ENCODE measurements around the gene ANXA4. TPM values are rescaled to one million over a fixed set of nuclear protein-coding genes. Genes with fewer than 3 reads are reported as not detected.

The ANXA4 gene
- total RNA-seq, 1 donor from 2014 or later: 6.6 TPM

DNA sequence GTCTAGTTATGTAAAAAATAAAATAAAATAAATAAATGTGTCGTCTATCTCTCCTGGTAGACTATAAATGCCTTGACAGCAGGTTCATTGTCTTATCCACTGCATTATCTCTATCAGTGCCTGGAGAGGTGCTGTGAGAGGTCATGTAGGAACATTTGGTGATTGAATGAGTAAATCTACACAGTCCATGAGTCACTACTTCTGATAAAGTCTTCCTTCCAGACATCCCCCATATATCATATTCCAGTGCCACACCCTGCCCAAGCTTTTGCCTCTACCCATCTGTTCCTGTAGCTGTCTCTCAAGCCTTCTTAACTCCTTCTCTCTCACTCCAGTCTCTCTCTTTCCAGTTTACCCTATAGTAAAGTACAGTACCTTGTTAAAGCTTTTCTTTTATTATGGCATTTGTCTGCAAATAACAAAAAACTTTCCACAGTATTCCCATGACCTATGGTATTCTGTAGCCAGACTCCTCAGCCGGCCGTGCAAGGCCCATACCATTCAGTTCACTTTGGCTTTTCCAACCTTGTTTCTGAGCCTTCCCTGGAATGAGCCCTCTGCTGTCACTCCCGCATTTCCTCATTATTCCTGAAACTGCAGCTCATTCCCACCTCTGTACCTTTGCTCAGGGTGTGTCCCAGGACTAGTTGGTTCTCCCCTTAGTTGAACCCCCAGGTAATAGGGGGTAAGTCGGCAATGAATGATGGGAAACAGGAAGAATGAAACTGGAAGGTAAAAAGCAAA is 37.5 kb downstream of the ANXA4 start:
- H3K9me3 Mint-ChIP-seq: no peaks in the 10 kb centered on the region
- DNase-seq (ENCODE audit: low read depth, low spot score): no peak
- TF ChIP-seq CTCF (conservative IDR thresholded peaks at IDR 0.05): no peak
- H3K4me3 Mint-ChIP-seq: no peak overlapping the region
- no peak overlapping the region for H3K27ac Mint-ChIP-seq (ENCODE audit: unreplicated experiment)
- no peaks in the 10 kb centered on the region for H3K4me1 Mint-ChIP-seq
- no peaks in the 10 kb centered on the region for H3K27me3 Mint-ChIP-seq (ENCODE audit: low read depth)
- H3K36me3 Mint-ChIP-seq (ENCODE audit: low read depth): no peaks in the 10 kb centered on the region

DNA sequence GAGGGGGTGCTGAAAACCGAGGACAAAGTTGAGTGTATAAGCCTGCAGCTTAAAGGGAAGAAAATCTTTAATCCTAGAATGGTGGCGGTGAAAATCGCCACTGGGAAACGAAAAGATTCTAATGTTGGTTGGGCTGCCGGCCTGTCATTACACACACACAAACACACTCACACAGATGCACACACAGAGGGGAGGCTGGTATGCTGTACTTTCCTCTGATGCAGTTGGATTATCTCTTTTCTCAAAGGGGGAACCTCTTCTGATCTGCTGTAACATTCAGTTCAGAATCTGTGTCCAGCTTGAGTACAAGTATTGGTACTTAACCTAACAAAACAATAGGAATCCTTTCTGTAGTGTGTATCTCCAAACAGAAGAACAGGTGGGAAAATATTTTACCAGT is 39.0 kb downstream of the ANXA4 start:
- no peak for TF ChIP-seq CTCF (conservative IDR thresholded peaks at IDR 0.05)
- Mint-ChIP-seq H3K4me3 (no peak overlapping the region), H3K27ac (ENCODE audit: unreplicated experiment) (no peak overlapping the region), H3K4me1 (no peaks in the 10 kb centered on the region), H3K9me3 (no peaks in the 10 kb centered on the region), H3K27me3 (ENCODE audit: low read depth) (no peaks in the 10 kb centered on the region), H3K36me3 (ENCODE audit: low read depth) (no peaks in the 10 kb centered on the region)
- no peak for DNase-seq (ENCODE audit: low read depth, low spot score)

DNA sequence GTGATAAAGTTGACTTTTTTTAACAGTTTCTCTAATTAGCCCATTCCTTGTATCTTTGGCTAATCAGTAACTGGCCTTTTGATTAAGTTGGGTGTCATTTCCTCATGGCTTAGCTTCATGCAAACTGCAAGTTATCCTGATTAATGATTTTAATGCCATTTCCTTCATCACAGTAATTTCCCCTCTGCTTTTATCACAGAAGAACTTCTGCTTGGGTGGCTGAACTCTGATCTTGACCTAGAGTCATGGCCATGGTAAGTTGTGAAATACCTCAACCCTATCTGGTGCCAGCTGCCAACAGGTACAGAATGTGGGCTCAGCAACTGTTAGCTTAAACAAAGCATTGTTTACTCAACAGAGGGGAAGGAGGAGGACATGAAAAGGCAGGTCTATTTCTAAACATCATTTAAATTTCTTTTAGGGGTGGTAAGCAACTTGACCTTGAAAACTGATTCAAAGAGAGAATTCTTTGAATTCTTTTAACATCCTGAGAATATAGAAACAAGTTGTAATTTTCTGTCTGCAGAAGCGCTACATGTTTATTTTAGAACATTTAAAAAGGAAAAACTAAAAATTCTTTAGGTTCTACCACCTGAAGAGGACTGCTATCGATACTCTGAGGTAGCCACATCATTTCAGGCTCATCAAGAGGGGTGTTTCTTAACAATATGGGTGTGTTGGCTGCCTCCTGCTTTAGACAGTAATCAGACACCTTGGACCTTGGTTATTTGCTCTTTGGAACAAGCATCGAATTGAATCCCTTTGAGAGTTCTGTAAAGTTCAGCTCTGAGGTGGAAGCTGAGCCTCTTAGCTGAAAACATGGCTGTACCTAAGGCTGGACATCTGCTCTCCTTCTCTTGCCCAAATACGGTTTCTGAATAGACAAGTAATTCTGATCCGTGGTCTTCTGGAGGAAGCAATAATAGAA is 39.7 kb downstream of the ANXA4 start:
- no peaks in the 10 kb centered on the region for H3K36me3 Mint-ChIP-seq (ENCODE audit: low read depth)
- H3K4me1 Mint-ChIP-seq: no peaks in the 10 kb centered on the region
- DNase-seq (ENCODE audit: low read depth, low spot score): no peak
- no peak overlapping the region for H3K4me3 Mint-ChIP-seq
- no peaks in the 10 kb centered on the region for H3K9me3 Mint-ChIP-seq
- H3K27me3 Mint-ChIP-seq (ENCODE audit: low read depth): no peaks in the 10 kb centered on the region
- TF ChIP-seq CTCF (conservative IDR thresholded peaks at IDR 0.05): no peak
- no peak overlapping the region for H3K27ac Mint-ChIP-seq (ENCODE audit: unreplicated experiment)

DNA sequence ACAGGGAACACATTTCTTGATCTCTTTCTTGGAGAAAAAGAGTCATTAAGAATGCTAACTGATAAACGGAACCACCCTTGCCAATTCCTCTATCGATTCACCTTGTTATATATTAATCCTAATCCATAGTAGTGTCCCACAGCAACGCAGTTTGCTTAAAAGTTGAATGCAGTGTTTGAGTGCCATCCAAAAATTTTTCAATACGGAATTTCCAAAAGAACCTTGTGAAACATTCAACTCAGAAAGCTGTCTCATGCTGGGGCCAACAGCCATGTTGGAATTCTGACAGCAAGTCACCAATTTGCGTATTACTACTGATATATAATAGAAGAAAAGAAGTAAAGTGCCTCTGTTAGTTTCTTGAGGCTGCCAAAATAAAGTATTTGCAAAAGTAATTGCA is 42.3 kb downstream of the ANXA4 start:
- no peaks in the 10 kb centered on the region for H3K36me3 Mint-ChIP-seq (ENCODE audit: low read depth)
- TF ChIP-seq CTCF (conservative IDR thresholded peaks at IDR 0.05): no peak
- H3K9me3 Mint-ChIP-seq: no peaks in the 10 kb centered on the region
- peaks cover 4% of the 10 kb centered on the region for H3K4me1 Mint-ChIP-seq
- no peaks in the 10 kb centered on the region for H3K27me3 Mint-ChIP-seq (ENCODE audit: low read depth)
- DNase-seq (ENCODE audit: low read depth, low spot score): no peak
- H3K27ac Mint-ChIP-seq (ENCODE audit: unreplicated experiment): no peak overlapping the region
- H3K4me3 Mint-ChIP-seq: no peak overlapping the region

DNA sequence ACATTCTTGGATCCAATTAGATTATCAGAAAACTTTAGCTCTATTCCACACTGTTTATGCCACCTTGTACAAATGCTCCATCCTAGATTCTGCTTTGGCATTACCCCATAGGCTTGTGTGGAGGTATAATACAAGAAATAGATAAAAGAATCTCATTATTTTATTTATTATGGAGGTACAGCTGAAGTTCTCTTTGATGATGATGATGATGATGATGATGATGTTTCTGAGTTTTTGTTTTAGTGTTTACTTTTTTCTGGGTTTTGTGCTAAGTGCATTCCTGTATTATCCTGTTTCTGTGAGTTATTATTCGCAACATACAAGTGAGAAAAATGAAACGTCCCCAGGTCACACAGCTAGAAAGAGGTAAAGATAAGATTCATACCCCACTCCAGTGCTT is 43.4 kb downstream of the ANXA4 start:
- Mint-ChIP-seq H3K27ac (ENCODE audit: unreplicated experiment) (no peak overlapping the region), H3K36me3 (ENCODE audit: low read depth) (no peaks in the 10 kb centered on the region), H3K9me3 (no peaks in the 10 kb centered on the region), H3K4me1 (peaks cover 15% of the 10 kb centered on the region), H3K4me3 (no peak overlapping the region), H3K27me3 (ENCODE audit: low read depth) (no peaks in the 10 kb centered on the region)
- TF ChIP-seq CTCF (conservative IDR thresholded peaks at IDR 0.05): no peak
- DNase-seq (ENCODE audit: low read depth, low spot score): no peak

Data from neural crest cell (in vitro differentiated cells).